Occipital lobe (tissue), 3 donors: Measurements from ENCODE around the gene TEC. TPM values are rescaled to one million over a fixed set of nuclear protein-coding genes. Genes with fewer than 3 reads are reported as not detected.

ENCODE experiments used
- DNase-seq: peaks from one replicate; lab custom pipeline; 2025; lab: John Stamatoyannopoulos, UW
- small RNA-seq: library from RNA; depleted of rRNA; stranded (forward); fragments of <200 nt; gene quantifications from one replicate; pipeline ENCODE3, GENCODE V24; 2014
- total RNA-seq: library from RNA; depleted of rRNA; stranded (reverse); fragments of >200 nt; gene quantifications from one replicate; pipeline ENCODE4 v1.2.3, GENCODE V29; 2014

TEC gene
- total RNA-seq, 1 donor from 2014 or later, result 5.5 TPM

DNA sequence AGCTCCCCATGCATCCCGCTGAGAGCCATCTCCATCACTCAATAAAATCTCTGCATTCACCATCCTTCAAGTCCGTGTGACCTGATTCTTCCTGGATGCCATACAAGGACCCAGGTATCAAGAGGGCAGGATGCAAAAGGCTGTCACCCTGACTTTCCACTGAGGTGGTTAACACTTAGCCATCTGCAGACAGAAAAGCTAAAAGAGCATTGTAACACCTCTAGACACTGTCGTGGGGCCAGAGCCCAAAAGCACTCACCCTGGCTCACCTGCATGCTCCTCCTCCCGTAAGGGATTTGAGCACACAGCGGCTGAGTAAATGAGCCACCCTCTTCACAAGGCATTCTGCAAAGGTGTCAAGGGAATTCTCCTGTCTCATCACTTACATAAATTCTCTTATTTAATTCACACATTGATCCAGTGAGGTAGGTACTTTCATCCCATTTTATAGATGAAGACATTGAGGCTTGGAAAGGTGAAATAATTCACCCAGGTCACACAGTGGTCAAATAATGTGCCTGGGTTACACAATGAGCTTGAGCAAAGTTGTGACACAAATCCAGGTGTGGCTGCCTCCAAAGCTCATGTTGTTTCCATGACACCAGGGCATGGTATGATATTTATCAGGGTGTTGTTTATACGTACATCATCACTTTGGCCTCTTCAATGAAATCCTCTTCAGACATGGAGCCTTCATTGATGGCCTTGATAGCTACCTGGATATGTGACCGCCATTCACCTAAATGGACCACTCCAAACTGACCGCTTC lies 183.6 kb downstream of the TEC start:
- DNase-seq, result no peak

Small RNAs within 50 kb of the gene (small RNA-seq; reads per million reads assigned to genes)
- not detected for gene RF00019
- gene RF00026, result not detected
- not detected for gene RNU6-838P

Other genes with a start within 250 kb of the TEC start
- 3.1 TPM for gene TXK, start 135.6 kb downstream of the TEC start, total RNA-seq
- 345 TPM for gene SLAIN2, start 71.7 kb upstream of the TEC start, total RNA-seq
- 3.9 TPM for gene SLC10A4, start 213.5 kb upstream of the TEC start, total RNA-seq
- gene ZAR1, start 220.4 kb upstream of the TEC start, total RNA-seq, result not detected